ENCODE data around the gene PLG.
"Not testable (repeated sequence)": the region's sequence is repeated elsewhere in the genome, so short reads cannot be mapped to it uniquely, and the experiment has no call there.

The PLG gene

GRCh38 chr6:160701918-160702680, at the start of gene PLG:
TSS of gene PLG (plus strand) at chr6:160702244. CDS start at chr6:160702305, 61 bp downstream.
- DNase-seq = not testable (repeated sequence)

GRCh38 chr6:160659562-160659961, 42.5 kb upstream of the PLG start:
- no peak for DNase-seq

GRCh38 chr6:160661216-160661615, 40.8 kb upstream of the PLG start:
- DNase-seq = no peak

- DNase-seq = no peak
Observed at GRCh38 chr6:160662429-160662828, 39.6 kb upstream of the PLG start.

- no peak for DNase-seq
Observed at GRCh38 chr6:160662842-160663241, 39.2 kb upstream of the PLG start.

- not testable (repeated sequence) for DNase-seq
Observed at GRCh38 chr6:160664198-160664597, 37.8 kb upstream of the PLG start, which contains the start of gene LPA. TSS of gene LPA (minus strand) at chr6:160664275. CDS start at chr6:160664214, 61 bp downstream.

GRCh38 chr6:160667639-160668481, 34.2 kb upstream of the PLG start:
- DNase-seq = peak; percentile 10

- DNase-seq = no peak
Observed at GRCh38 chr6:160668589-160668988, 33.5 kb upstream of the PLG start.

GRCh38 chr6:160676418-160676817, 25.6 kb upstream of the PLG start:
- DNase-seq = not testable (repeated sequence)

GRCh38 chr6:160678230-160678629, 23.8 kb upstream of the PLG start:
- no peak for DNase-seq

GRCh38 chr6:160678744-160679401, 23.2 kb upstream of the PLG start:
- DNase-seq = no peak

- DNase-seq = no peak
Observed at GRCh38 chr6:160679402-160679769, 22.7 kb upstream of the PLG start.

- DNase-seq = not testable (repeated sequence)
Observed at GRCh38 chr6:160685101-160685761, 16.8 kb upstream of the PLG start.

- no peak for DNase-seq
Observed at GRCh38 chr6:160685762-160686450, 16.1 kb upstream of the PLG start.

- no peak for DNase-seq
Observed at GRCh38 chr6:160690458-160690857, 11.6 kb upstream of the PLG start.

GRCh38 chr6:160691617-160692016, 10.4 kb upstream of the PLG start:
- no peak for DNase-seq

- DNase-seq = no peak
Observed at GRCh38 chr6:160692369-160692959, 9.6 kb upstream of the PLG start.

GRCh38 chr6:160695025-160695424, 7.0 kb upstream of the PLG start:
- DNase-seq = not testable (repeated sequence)

GRCh38 chr6:160695622-160696021, 6.4 kb upstream of the PLG start:
- not testable (repeated sequence) for DNase-seq

- not testable (repeated sequence) for DNase-seq
Observed at GRCh38 chr6:160696884-160697283, 5.2 kb upstream of the PLG start.

- no peak for DNase-seq
Observed at GRCh38 chr6:160697826-160698225, 4.2 kb upstream of the PLG start.

- not testable (repeated sequence) for DNase-seq
Observed at GRCh38 chr6:160704688-160705087, 2.6 kb downstream of the PLG start.
